Measurements from ENCODE around the gene PARS2.

- no peak for TF ChIP-seq POLR2AphosphoS5 (IDR thresholded peaks at IDR 0.05; ENCODE audit: low read depth, low read length)
- TF ChIP-seq TAF1 (IDR thresholded peaks at IDR 0.05; ENCODE audit: borderline replicate concordance, insufficient read depth, low read length), result no peak
- TF ChIP-seq SIN3A (IDR thresholded peaks at IDR 0.05; ENCODE audit: borderline replicate concordance, insufficient read depth, low read length), result no peak
- no peak for TF ChIP-seq REST (IDR thresholded peaks at IDR 0.05; ENCODE audit: insufficient read depth in 1 of 2, low read depth in 2 of 2, low read length in 2 of 2)
- TF ChIP-seq FOXP2 (optimal IDR thresholded peaks at IDR 0.05; ENCODE audit: borderline replicate concordance, extremely low read depth, extremely low read length, insufficient read depth), result no peak
These were observed 3.8 kb upstream of the PARS2 start for GRCh38 chr1:54768093-54768492.
